Suprapubic skin (tissue), 4 donors: ENCODE measurements around the gene WDR27.

Experiments
- CTCF ChIP-seq, 2 donors: fragments of 200-600 bp in 1 of 2; fragments of 450-650 bp in 1 of 2; sonication (generic) in 1 of 2; IDR thresholded peaks; one replicate each; pipeline ENCODE4 v1.5.1; 2016 to 2019; ENCODE audit warnings: antibody characterized with exemption in 2 of 2, mild to moderate bottlenecking in 1 of 2, moderate library complexity in 1 of 2
- EP300 ChIP-seq: sonication (generic); formaldehyde crosslinking; IDR thresholded peaks from one replicate; pipeline ENCODE4 v1.6.1; 2017; ENCODE audit warnings: antibody characterized with exemption
- POLR2AphosphoS5 ChIP-seq, 3 donors: sonication (generic); formaldehyde crosslinking; IDR thresholded peaks; one replicate each; pipeline ENCODE4 v1.6.1; 2017; ENCODE audit warnings: antibody characterized with exemption in 3 of 3

- TF ChIP-seq CTCF (IDR thresholded peaks at IDR 0.05) (no peak), POLR2AphosphoS5 (IDR thresholded peaks at IDR 0.05) (no peak), EP300 (no peak)
These were observed 290.5 kb downstream of the WDR27 start for GRCh38 chr6:169411296-169411695.
